A549 (cell line): Measurements from ENCODE around the gene ANKRD55. TPM values are rescaled to one million over a fixed set of nuclear protein-coding genes. Genes with fewer than 3 reads are reported as not detected.

Experiments
- ATAC-seq, 2 experiments: fragments of 200-7000 bp in 1 of 2; fragments of >200 bp in 1 of 2; cut with Nextera tagmentation in 1 of 2; cut with Tn5 transposase in 1 of 2; 3 replicates each; pipeline versions ENCODE4 v1.8.0 to v1.9.1; 2018 to 2020; ENCODE audit warnings: mild to moderate bottlenecking in 1 of 2, moderate library complexity in 1 of 2
- CTCF ChIA-PET: fragments of 300-600 bp; sonication (Branson Sonifier 250); formaldehyde crosslinking; extraction: SDS; loops from one replicate; lab custom pipeline; 2021; ENCODE audit warnings: antibody characterized with exemption, inconsistent platforms; lab: Yijun Ruan, JAX
- POLR2A ChIA-PET: fragments of 350-600 bp; formaldehyde crosslinking; extraction: SDS; loops from one replicate; lab custom pipeline; 2021; ENCODE audit warnings: antibody characterized with exemption, inconsistent platforms; lab: Yijun Ruan, JAX
- DNase-seq, 2 experiments: peaks; one replicate each; pipeline versions ENCODE4 v3.0.0 to v3.0.0-alpha.2; 2011 to 2016; ENCODE audit warnings: low read depth in 1 of 2, low spot score in 1 of 2
- FAIRE-seq: peaks from 2 replicates; lab custom pipeline; 2011; peaks lifted over from hg19 to GRCh38; lab: Jason Lieb, UNC
- H3K27ac ChIP-seq, 2 experiments: fragments of >200 bp; sonication (Bioruptor Twin); formaldehyde crosslinking; 3 replicates each; pipeline ENCODE4 v1.5.1; 2016 to 2017
- H3K4me1 ChIP-seq: fragments of >200 bp; sonication (Bioruptor Twin); formaldehyde crosslinking; 3 replicates; pipeline ENCODE4 v1.6.1; 2016
- H3K4me2 ChIP-seq: fragments of >200 bp; sonication (Bioruptor Twin); formaldehyde crosslinking; 3 replicates; pipeline ENCODE4 v1.6.1; 2016
- H3K4me3 ChIP-seq: fragments of >200 bp; sonication (Bioruptor Twin); formaldehyde crosslinking; 3 replicates; pipeline ENCODE4 v1.5.1; 2016
- H3K9me3 ChIP-seq: fragments of >200 bp; sonication (Bioruptor Twin); formaldehyde crosslinking; 3 replicates; pipeline ENCODE4 v1.6.1; 2016
- BHLHE40 ChIP-seq: IDR thresholded peaks from 2 replicates; pipeline ENCODE4 v1.6.1; 2012; ENCODE audit warnings: low read depth, low read length, inconsistent platforms
- CEBPB ChIP-seq, 2 experiments: fragments of >200 bp in 1 of 2; sonication (Bioruptor Twin) in 1 of 2; formaldehyde crosslinking in 1 of 2; IDR thresholded peaks; 2 replicates each; pipeline ENCODE4 v1.6.1; 2012 to 2016
- CHD2 ChIP-seq: fragments of 150-350 bp; IDR thresholded peaks from 2 replicates; pipeline ENCODE4 v1.6.1; 2014; ENCODE audit warnings: low read length; ENCODE audit not compliant: partially characterized antibody
- CTCF ChIP-seq: fragments of >200 bp; sonication (Bioruptor Twin); formaldehyde crosslinking; IDR thresholded peaks from 3 replicates; pipeline ENCODE4 v1.5.1; 2016
- E2F6 ChIP-seq: IDR thresholded peaks from 2 replicates; pipeline ENCODE4 v1.6.1; 2012; ENCODE audit warnings: low read depth, borderline replicate concordance
- EHF ChIP-seq: fragments of 250-450 bp; sonication (Bioruptor Pico); IDR thresholded peaks from 2 replicates; pipeline ENCODE4 v1.5.0; 2020; ENCODE audit warnings: mild to moderate bottlenecking
- EHMT2 ChIP-seq: fragments of 200-600 bp; sonication (generic); IDR thresholded peaks from 2 replicates; pipeline ENCODE4 v1.6.1; 2016; ENCODE audit warnings: antibody characterized with exemption, low read depth, mild to moderate bottlenecking, moderate library complexity
- EP300 ChIP-seq, 2 experiments: fragments of >200 bp; sonication (Bioruptor Twin); formaldehyde crosslinking; IDR thresholded peaks; 2 replicates in 1 of 2; 3 replicates in 1 of 2; pipeline ENCODE4 v1.6.1; 2016 to 2017
- GATA3 ChIP-seq: IDR thresholded peaks from 2 replicates; pipeline ENCODE4 v1.6.1; 2012; ENCODE audit warnings: borderline replicate concordance
- HES2 ChIP-seq: fragments of >200 bp; sonication (Bioruptor Twin); formaldehyde crosslinking; IDR thresholded peaks from 2 replicates; pipeline ENCODE4 v1.6.1; 2016
- HEYL ChIP-seq: fragments of 250-450 bp; sonication (Bioruptor Pico); IDR thresholded peaks from 2 replicates; pipeline ENCODE4 v1.8.0; 2021; ENCODE audit warnings: mild to moderate bottlenecking, moderate library complexity
- HOXA7 ChIP-seq: fragments of 250-450 bp; sonication (Bioruptor Pico); IDR thresholded peaks from 2 replicates; pipeline ENCODE4 v1.5.0; 2020; ENCODE audit warnings: mild to moderate bottlenecking, moderate library complexity
- HOXB5 ChIP-seq: fragments of 250-450 bp; sonication (Bioruptor Pico); IDR thresholded peaks from 2 replicates; pipeline ENCODE4 v1.5.0; 2020; ENCODE audit warnings: mild to moderate bottlenecking, moderate library complexity
- JUN ChIP-seq, 2 experiments: fragments of >200 bp; sonication (Bioruptor Twin); formaldehyde crosslinking; IDR thresholded peaks; 2 replicates in 1 of 2; 3 replicates in 1 of 2; pipeline ENCODE4 v1.6.1; 2016 to 2017
- MAFK ChIP-seq: fragments of 450-650 bp; IDR thresholded peaks from 2 replicates; pipeline ENCODE4 v1.6.1; 2014; ENCODE audit not compliant: partially characterized antibody
- MAZ ChIP-seq: fragments of 150-350 bp; IDR thresholded peaks from 2 replicates; pipeline ENCODE4 v1.6.1; 2014; ENCODE audit warnings: antibody characterized with exemption, low read depth, low read length, borderline replicate concordance
- NPAS2 ChIP-seq: fragments of 250-450 bp; sonication (Bioruptor Pico); IDR thresholded peaks from 2 replicates; pipeline ENCODE4 v1.8.0; 2022; ENCODE audit warnings: mild to moderate bottlenecking, moderate library complexity, borderline replicate concordance
- NR3C1 ChIP-seq: fragments of >200 bp; sonication (Bioruptor Twin); formaldehyde crosslinking; IDR thresholded peaks from 3 replicates; pipeline ENCODE4 v1.6.1; 2017
- PHF8 ChIP-seq: fragments of 200-600 bp; sonication (generic); IDR thresholded peaks from 2 replicates; pipeline ENCODE4 v1.6.1; 2016; ENCODE audit warnings: low read depth, mild to moderate bottlenecking, antibody characterized with exemption, moderate library complexity, borderline replicate concordance
- RARB ChIP-seq: fragments of 250-450 bp; sonication (Bioruptor Pico); IDR thresholded peaks from 2 replicates; pipeline ENCODE4 v1.8.0; 2021; ENCODE audit warnings: mild to moderate bottlenecking, moderate library complexity
- REST ChIP-seq: fragments of 200-600 bp; sonication (generic); IDR thresholded peaks from 2 replicates; pipeline ENCODE4 v1.6.1; 2016; ENCODE audit warnings: antibody characterized with exemption, mild to moderate bottlenecking, moderate library complexity
- TP53 ChIP-seq: fragments of 250-450 bp; sonication (Bioruptor Pico); IDR thresholded peaks from 2 replicates; pipeline ENCODE4 v1.5.0; 2021; ENCODE audit warnings: mild to moderate bottlenecking, moderate library complexity
- ZC3H11A ChIP-seq: fragments of 450-650 bp; IDR thresholded peaks from 2 replicates; pipeline ENCODE4 v1.6.1; 2014; ENCODE audit warnings: antibody characterized with exemption, mild to moderate bottlenecking
- WGBS: methylation state at CpG from one replicate; pipeline ENCODE4 v1.1.6; 2017; ENCODE audit errors: missing lambda C conversion rate; 5-methylcytosine and 5-hydroxymethylcytosine counted together
- polyA plus RNA-seq, 4 experiments: library from polyadenylated mRNA; depleted of rRNA in 3 of 4; stranded (reverse); fragments of >200 nt; fragmentation: RNase III in 1 of 4; extraction: RNeasy Plus Mini Kit Qiagen cat#74134 plus additional on column Dnase treatment in 1 of 4; gene quantifications; 2 replicates in 3 of 4; 3 replicates in 1 of 4; pipeline ENCODE4 v1.2.3, GENCODE V29; 2011 to 2017
- TF ChIP-seq, protein P1 (sequence below): fragments of 450-650 bp; IDR thresholded peaks from 2 replicates; pipeline ENCODE4 v1.6.1; 2014; ENCODE audit warnings: antibody characterized with exemption

The ANKRD55 gene
- polyA plus RNA-seq, 2 of the 4 experiments (the other 2 are of a cell fraction), result 0.10 to 0.30 TPM

DNA sequence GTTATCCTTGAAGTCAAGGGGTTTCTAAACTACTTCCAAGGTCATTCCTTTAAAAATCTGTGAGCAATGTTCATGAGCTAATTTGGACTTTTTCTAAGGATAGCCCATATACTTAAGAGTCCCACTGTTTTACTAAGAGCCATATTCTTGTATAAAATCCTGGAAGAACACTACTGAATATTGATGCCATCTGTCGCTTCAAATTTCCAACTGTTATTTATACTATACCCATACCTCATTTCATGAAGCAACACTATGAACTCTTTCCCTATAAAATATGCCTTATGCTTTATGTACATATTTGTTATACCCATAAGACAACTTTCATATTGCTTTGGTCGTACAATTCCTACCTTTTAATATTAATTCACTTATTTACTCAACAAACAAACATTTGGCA lies 12.4 kb upstream of the ANKRD55 start:
- no peak overlapping the region for H3K27ac ChIP-seq
- DNase-seq, result no peak
- CTCF ChIA-PET, result interaction anchor here (1.1 to 1.5 kb wide), 3 partner anchors 25 to 655 kb away, joined by 4 to 5 read pairs (median 5); no protein-coding TSS in a partner anchor
- 67% methylated on average over 2 of the region's 2 CpGs for WGBS
- ATAC-seq, result no peak
- H3K4me2 ChIP-seq, result no peak overlapping the region
- peaks cover 12% of the 10 kb centered on the region for H3K9me3 ChIP-seq
- H3K4me3 ChIP-seq, result no peak overlapping the region
- POLR2A ChIA-PET, result no interaction called here
- no peak for FAIRE-seq
- no peaks in the 10 kb centered on the region for H3K4me1 ChIP-seq
- TF ChIP-seq EHF (CRISPR knock-in tag) (no peak), ZC3H11A (no peak), BHLHE40 (no peak), HOXA7 (CRISPR knock-in tag) (no peak), TP53 (no peak), GATA3 (no peak), CTCF (no peak), HOXB5 (CRISPR knock-in tag) (no peak), HEYL (CRISPR knock-in tag) (no peak), HES2 (no peak), RARB (CRISPR knock-in tag) (no peak), CHD2 (no peak), MAZ (no peak), JUN (IDR thresholded peaks at IDR 0.05) (no peak), NPAS2 (no peak), EP300 (IDR thresholded peaks at IDR 0.05) (no peak), CEBPB (IDR thresholded peaks at IDR 0.05) (no peak)
- TF ChIP-seq, protein P1, sequence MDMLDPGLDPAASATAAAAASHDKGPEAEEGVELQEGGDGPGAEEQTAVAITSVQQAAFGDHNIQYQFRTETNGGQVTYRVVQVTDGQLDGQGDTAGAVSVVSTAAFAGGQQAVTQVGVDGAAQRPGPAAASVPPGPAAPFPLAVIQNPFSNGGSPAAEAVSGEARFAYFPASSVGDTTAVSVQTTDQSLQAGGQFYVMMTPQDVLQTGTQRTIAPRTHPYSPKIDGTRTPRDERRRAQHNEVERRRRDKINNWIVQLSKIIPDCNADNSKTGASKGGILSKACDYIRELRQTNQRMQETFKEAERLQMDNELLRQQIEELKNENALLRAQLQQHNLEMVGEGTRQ, result no peak

DNA sequence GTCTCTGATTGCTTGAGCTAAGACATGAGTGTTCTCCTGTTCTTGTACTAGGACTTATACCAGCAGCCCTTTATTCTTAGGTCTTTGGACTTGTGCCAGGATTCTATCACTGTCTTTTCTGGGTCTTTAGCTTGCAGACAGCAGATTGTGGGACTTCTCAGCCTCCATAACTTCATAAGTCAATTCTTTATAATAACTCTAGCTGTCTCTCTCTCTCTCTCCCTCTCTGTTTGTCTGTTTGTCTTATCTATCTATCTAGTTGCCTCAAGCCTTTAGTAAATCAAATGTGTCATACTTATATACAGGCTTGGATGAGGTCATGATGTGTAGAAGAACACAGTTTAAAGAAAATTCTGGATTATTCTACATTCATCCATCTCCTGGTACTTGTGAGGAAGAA lies 11.5 kb upstream of the ANKRD55 start:
- no peaks in the 10 kb centered on the region for H3K4me1 ChIP-seq
- FAIRE-seq (no peak), DNase-seq (no peak), ATAC-seq (no peak)
- CTCF ChIA-PET, result no interaction called here
- POLR2A ChIA-PET, result no interaction called here
- no peak for TF ChIP-seq NR3C1
- no peak for TF ChIP-seq E2F6
- no peak for TF ChIP-seq BHLHE40
- TF ChIP-seq PHF8, result no peak
- TF ChIP-seq MAFK, result no peak
- no peak for TF ChIP-seq MAZ
- TF ChIP-seq GATA3, result no peak
- TF ChIP-seq EHMT2, result no peak
- no peak for TF ChIP-seq JUN (IDR thresholded peaks at IDR 0.05)
- no peak for TF ChIP-seq REST
- TF ChIP-seq, all 56 proteins: peak for 0
- Histone ChIP-seq H3K27ac (no peak overlapping the region), H3K4me2 (no peak overlapping the region), H3K9me3 (peaks cover 16% of the 10 kb centered on the region), H3K4me3 (no peak overlapping the region)
